ENCODE measurements around the gene CHID1. TPM values are rescaled to one million over a fixed set of nuclear protein-coding genes. Genes with fewer than 3 reads are reported as not detected.

CHID1 gene
- total and polyA plus RNA-seq, 2 of the 8 experiments (the other 6 are each of a cell fraction or from before 2014, with no cell fraction given): 81.2 to 88.5 TPM

- no peak overlapping the region for H3K23ac ChIP-seq (ENCODE audit: insufficient read length)
- no peak overlapping the region for H3K18ac ChIP-seq (ENCODE audit: extremely low read depth, low read length)
- H2BK120ac ChIP-seq (replicated peaks; ENCODE audit: low read depth, low read length): no peak overlapping the region
- H3K4me1 ChIP-seq (replicated peaks in 1 of 4; ENCODE audit: control insufficient read depth in 3 of 4, insufficient read depth in 4 of 4, low read length in 3 of 4): peaks cover 0 to 14% (median 6%) of the 10 kb centered on the region in 4 experiments; a peak in 6 of 7 replicates
- no peak overlapping the region for H2BK5ac ChIP-seq (ENCODE audit: low read depth, low read length)
- H3K36me3 ChIP-seq (ENCODE audit: control insufficient read depth in 2 of 4, insufficient read depth in 4 of 4, low read length in 3 of 4): no peaks in the 10 kb centered on the region
- H3K27me3 ChIP-seq (replicated peaks in 1 of 4; ENCODE audit: control insufficient read depth in 3 of 4, extremely low read depth in 1 of 4, insufficient read depth in 3 of 4, low read length in 3 of 4): no peaks in the 10 kb centered on the region
- ChIA-PET POLR2A (ENCODE audit: partially characterized antibody) (interaction anchor here (1.4 kb wide), 1 partner anchor 30 kb away, joined by 4 read pairs; no protein-coding TSS in a partner anchor), CTCF (ENCODE audit: partially characterized antibody) (interaction anchor here (1.3 to 2.4 kb wide), 3 partner anchors 10 to 47 kb away, joined by 3 to 10 read pairs (median 3); partner anchors contain the start of gene AP2A2)
- no peak overlapping the region for H4K8ac ChIP-seq (ENCODE audit: extremely low read depth, insufficient read depth, low read length)
- H3K27ac ChIP-seq (ENCODE audit: low read depth, low read length): no peak overlapping the region
- DNase-seq (ENCODE audit: low read depth in 1 of 2, low spot score in 2 of 2): no peak
- no peak overlapping the region for H4K91ac ChIP-seq (replicated peaks; ENCODE audit: insufficient read length, low read length)
- TF ChIP-seq ZNF274 (IDR thresholded peaks at IDR 0.05; ENCODE audit: borderline replicate concordance, extremely low read depth, low read length) (no peak), RFX5 (IDR thresholded peaks at IDR 0.05; ENCODE audit: borderline replicate concordance, low read depth, low read length) (no peak), POU5F1 (IDR thresholded peaks at IDR 0.05; ENCODE audit: low read depth, low read length) (no peak), PHF8 (conservative IDR thresholded peaks at IDR 0.05; ENCODE audit: low read depth, low read length) (no peak), CBX8 (IDR thresholded peaks at IDR 0.05; ENCODE audit: borderline replicate concordance, low read depth, low read length) (no peak), CREB1 (IDR thresholded peaks at IDR 0.05) (no peak), SP2 (IDR thresholded peaks at IDR 0.05; ENCODE audit: low read length) (no peak), SP4 (IDR thresholded peaks at IDR 0.05; ENCODE audit: low read length) (no peak), MAX (IDR thresholded peaks at IDR 0.05) (no peak), RAD21 (IDR thresholded peaks at IDR 0.05 in 1 of 2, conservative IDR thresholded peaks at IDR 0.05 in 1 of 2; ENCODE audit: low read depth in 2 of 2, low read length in 2 of 2) (no peak), ATF3 (IDR thresholded peaks at IDR 0.05; ENCODE audit: insufficient read depth, low read depth, low read length) (no peak)
- 83% methylated on average over 5 of the region's 5 CpGs; no CpG with 5 or more reads in 1 of the 2 experiments for whole genome bisulfite sequencing, 2 experiments (ENCODE audit: extremely low coverage in 1 of 2, insufficient coverage in 1 of 2, insufficient read length in 1 of 2, insufficient replicate concordance in 2 of 2, low coverage in 1 of 2, low lambda C conversion rate in 2 of 2, missing lambda C conversion rate in 1 of 2)
- H2BK20ac ChIP-seq (ENCODE audit: low read length): peak overlapping the region; percentile 61; the same call in 1 of the 2 replicates
- no peak overlapping the region for H3K9ac ChIP-seq (replicated peaks in 1 of 4; ENCODE audit: extremely low read depth in 1 of 4, low read depth in 3 of 4, low read length in 3 of 4)
- H2BK12ac ChIP-seq (ENCODE audit: low read depth, low read length): no peak overlapping the region
- H2AFZ ChIP-seq (ENCODE audit: low read length): no peak overlapping the region
- no peak overlapping the region for H3K56ac ChIP-seq (replicated peaks; ENCODE audit: insufficient read length, low read depth, low read length)
- no peak overlapping the region for H2AK5ac ChIP-seq (ENCODE audit: low read depth, low read length)
- no peak overlapping the region for H3K14ac ChIP-seq (ENCODE audit: insufficient read length)
- H3K23me2 ChIP-seq (ENCODE audit: low read depth, low read length): peaks cover 15% of the 10 kb centered on the region
- peak overlapping the region; percentile 85 for H3K4ac ChIP-seq (replicated peaks; ENCODE audit: insufficient read length, low read depth, low read length)
- H2BK15ac ChIP-seq (ENCODE audit: low read length): no peak overlapping the region
- H3K4me2 ChIP-seq (ENCODE audit: insufficient read depth in 1 of 2, low read depth in 2 of 2, low read length in 2 of 2): no peak overlapping the region
- H3K4me3 ChIP-seq (ENCODE audit: extremely low read depth in 1 of 4, insufficient read depth in 2 of 4, low read depth in 3 of 4, low read length in 4 of 4): no peak overlapping the region
- no peaks in the 10 kb centered on the region for H3K9me3 ChIP-seq (ENCODE audit: insufficient read depth in 2 of 2, low read depth in 1 of 2, low read length in 1 of 2)
- peaks cover 4% of the 10 kb centered on the region; the same call in 1 of the 2 replicates for H3K79me1 ChIP-seq (ENCODE audit: low read depth, low read length)
- FAIRE-seq: no peak
- peaks cover 0 to 12% of the 10 kb centered on the region in 2 experiments; a peak in 3 of 4 replicates for H3K79me2 ChIP-seq (ENCODE audit: control insufficient read depth in 1 of 2, insufficient read depth in 2 of 2, low read length in 2 of 2)
- peaks cover 0 to 3% of the 10 kb centered on the region in 2 experiments for H4K20me1 ChIP-seq (replicated peaks in 1 of 2; ENCODE audit: control insufficient read depth in 1 of 2, insufficient read depth in 2 of 2, low read length in 2 of 2)
- no peak overlapping the region for H4K5ac ChIP-seq (ENCODE audit: insufficient read length, low read depth, low read length)
Observed at GRCh38 chr11:914204-914603, 3.6 kb upstream of the CHID1 start.
